Spleen (tissue), 3 donors: ENCODE results near the gene KRTAP12-1.

Experiments used
- POLR2A ChIP-seq, 3 donors: fragments of 450-650 bp; IDR thresholded peaks; one replicate each; pipeline ENCODE4 v1.5.1; 2017; ENCODE audit warnings: antibody characterized with exemption in 3 of 3, mild to moderate bottlenecking in 1 of 3
- POLR2AphosphoS5 ChIP-seq, 3 donors: sonication (generic); formaldehyde crosslinking; IDR thresholded peaks; one replicate each; pipeline ENCODE4 v1.5.1; 2017; ENCODE audit warnings: antibody characterized with exemption in 3 of 3

DNA sequence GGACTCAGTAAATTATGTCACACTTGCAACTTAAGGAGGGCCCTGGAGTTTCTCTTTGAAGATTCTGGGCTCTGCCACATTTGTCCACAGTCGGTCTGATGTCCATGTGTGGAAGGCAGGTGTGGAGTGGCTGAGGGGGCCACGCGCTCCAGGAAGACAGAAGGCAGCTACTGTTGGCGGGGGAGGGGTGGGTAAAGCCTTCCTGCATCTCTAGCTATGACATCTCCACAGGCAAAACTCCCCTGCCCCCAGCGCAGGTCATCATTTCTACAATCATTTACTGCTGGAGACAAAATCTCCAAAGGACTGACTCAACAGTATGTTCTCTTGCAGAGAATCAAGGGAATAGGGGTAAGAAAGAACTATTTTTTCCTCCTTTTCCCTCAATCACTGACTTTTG lies 40.8 kb upstream of the KRTAP12-1 start:
- no peak for TF ChIP-seq POLR2AphosphoS5 (IDR thresholded peaks at IDR 0.05)
- no peak for TF ChIP-seq POLR2A (IDR thresholded peaks at IDR 0.05)
